ENCODE measurements around the gene FHL2.

The FHL2 gene

DNA sequence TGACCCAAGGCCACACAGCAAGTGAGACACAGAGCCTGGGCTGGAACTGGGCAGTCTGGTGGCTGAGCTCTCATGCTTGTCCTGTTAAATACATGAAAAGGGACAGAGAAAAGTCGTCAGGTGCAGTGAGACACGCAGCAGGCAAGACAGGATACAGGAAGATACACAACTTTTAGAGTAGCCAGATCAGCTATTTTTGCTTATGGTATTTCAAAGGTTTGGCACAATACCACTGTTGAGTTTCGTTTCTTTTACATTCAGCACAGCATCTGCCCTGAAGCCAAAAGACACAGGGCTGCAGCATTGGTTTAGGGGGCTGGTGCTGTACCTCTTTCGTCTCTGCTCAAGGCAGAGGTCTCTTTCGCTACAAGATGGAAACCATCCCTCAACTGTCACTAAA, 14.0 kb downstream of the FHL2 start:
- TF ChIP-seq FOXP2 (optimal IDR thresholded peaks at IDR 0.05; ENCODE audit: borderline replicate concordance, extremely low read depth, extremely low read length, insufficient read depth) (no peak), SIN3A (IDR thresholded peaks at IDR 0.05; ENCODE audit: borderline replicate concordance, insufficient read depth, low read length) (no peak), POLR2AphosphoS5 (IDR thresholded peaks at IDR 0.05; ENCODE audit: low read depth, low read length) (no peak), TAF1 (IDR thresholded peaks at IDR 0.05; ENCODE audit: borderline replicate concordance, insufficient read depth, low read length) (no peak)
- TF ChIP-seq, protein P1, sequence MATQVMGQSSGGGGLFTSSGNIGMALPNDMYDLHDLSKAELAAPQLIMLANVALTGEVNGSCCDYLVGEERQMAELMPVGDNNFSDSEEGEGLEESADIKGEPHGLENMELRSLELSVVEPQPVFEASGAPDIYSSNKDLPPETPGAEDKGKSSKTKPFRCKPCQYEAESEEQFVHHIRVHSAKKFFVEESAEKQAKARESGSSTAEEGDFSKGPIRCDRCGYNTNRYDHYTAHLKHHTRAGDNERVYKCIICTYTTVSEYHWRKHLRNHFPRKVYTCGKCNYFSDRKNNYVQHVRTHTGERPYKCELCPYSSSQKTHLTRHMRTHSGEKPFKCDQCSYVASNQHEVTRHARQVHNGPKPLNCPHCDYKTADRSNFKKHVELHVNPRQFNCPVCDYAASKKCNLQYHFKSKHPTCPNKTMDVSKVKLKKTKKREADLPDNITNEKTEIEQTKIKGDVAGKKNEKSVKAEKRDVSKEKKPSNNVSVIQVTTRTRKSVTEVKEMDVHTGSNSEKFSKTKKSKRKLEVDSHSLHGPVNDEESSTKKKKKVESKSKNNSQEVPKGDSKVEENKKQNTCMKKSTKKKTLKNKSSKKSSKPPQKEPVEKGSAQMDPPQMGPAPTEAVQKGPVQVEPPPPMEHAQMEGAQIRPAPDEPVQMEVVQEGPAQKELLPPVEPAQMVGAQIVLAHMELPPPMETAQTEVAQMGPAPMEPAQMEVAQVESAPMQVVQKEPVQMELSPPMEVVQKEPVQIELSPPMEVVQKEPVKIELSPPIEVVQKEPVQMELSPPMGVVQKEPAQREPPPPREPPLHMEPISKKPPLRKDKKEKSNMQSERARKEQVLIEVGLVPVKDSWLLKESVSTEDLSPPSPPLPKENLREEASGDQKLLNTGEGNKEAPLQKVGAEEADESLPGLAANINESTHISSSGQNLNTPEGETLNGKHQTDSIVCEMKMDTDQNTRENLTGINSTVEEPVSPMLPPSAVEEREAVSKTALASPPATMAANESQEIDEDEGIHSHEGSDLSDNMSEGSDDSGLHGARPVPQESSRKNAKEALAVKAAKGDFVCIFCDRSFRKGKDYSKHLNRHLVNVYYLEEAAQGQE (IDR thresholded peaks at IDR 0.05; ENCODE audit: insufficient read depth in 1 of 2, low read depth in 2 of 2, low read length in 2 of 2) = no peak

DNA sequence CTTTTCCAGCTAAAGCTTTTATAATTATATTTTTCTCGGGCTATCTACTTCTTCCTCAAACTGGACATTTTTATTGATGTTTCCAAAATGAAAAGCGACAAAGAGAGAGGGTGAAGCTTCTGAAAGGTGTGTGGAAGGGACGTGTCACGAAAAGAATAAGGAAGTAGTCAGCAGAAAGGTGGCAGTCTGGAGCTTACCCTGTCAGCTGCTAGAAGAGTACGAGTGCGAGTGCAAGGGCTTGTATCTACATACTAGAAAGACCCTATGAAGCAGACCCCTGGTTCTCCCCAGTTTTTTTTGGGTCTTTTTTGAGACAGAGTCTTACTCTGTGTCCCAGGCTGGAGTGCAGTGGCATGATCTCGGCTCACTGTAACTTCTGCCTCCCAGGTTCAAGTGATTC, 14.6 kb downstream of the FHL2 start:
- TF ChIP-seq SIN3A (IDR thresholded peaks at IDR 0.05; ENCODE audit: borderline replicate concordance, insufficient read depth, low read length) (no peak), TAF1 (IDR thresholded peaks at IDR 0.05; ENCODE audit: borderline replicate concordance, insufficient read depth, low read length) (no peak), FOXP2 (optimal IDR thresholded peaks at IDR 0.05; ENCODE audit: borderline replicate concordance, extremely low read depth, extremely low read length, insufficient read depth) (no peak), POLR2AphosphoS5 (IDR thresholded peaks at IDR 0.05; ENCODE audit: low read depth, low read length) (no peak)
- TF ChIP-seq, protein P1 (IDR thresholded peaks at IDR 0.05; ENCODE audit: insufficient read depth in 1 of 2, low read depth in 2 of 2, low read length in 2 of 2) = no peak

DNA sequence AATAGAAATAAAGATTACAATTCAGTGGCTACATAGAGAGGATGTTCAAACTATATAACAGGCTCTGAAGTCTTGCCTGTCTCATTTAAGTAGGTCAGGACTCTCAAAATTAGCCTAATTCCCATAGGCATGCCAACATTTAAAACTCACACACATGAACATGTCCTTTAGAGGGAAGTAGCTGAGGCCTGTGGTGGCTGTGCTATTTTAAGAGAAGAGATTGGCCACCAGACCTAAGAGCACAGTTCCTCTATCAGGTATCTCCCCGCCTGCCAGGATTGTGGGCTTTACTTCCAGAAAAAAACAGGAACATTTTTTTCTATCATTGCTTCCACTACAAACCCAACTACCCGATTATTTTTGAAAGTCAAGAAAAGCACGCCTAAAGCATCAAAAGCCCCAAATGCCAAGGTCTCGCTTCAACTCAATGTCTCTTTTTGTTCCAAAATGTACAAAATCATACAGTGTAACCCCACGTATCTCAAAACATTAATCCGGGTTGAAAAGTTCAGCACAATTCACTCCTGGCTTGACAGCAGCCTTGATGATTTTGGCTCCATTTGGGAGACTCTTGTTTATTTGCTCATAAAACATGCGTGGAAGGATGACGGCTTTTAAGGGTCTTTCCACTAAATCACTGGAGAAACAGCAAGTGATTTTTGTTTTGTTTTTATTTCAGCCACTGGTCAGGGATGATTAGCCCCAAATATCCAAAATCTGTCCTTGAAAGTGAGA, 15.3 kb downstream of the FHL2 start:
- TF ChIP-seq FOXP2 (optimal IDR thresholded peaks at IDR 0.05; ENCODE audit: borderline replicate concordance, extremely low read depth, extremely low read length, insufficient read depth) = no peak
- no peak for TF ChIP-seq TAF1 (IDR thresholded peaks at IDR 0.05; ENCODE audit: borderline replicate concordance, insufficient read depth, low read length)
- no peak for TF ChIP-seq SIN3A (IDR thresholded peaks at IDR 0.05; ENCODE audit: borderline replicate concordance, insufficient read depth, low read length)
- no peak for TF ChIP-seq POLR2AphosphoS5 (IDR thresholded peaks at IDR 0.05; ENCODE audit: low read depth, low read length)
- TF ChIP-seq, protein P1 (IDR thresholded peaks at IDR 0.05; ENCODE audit: insufficient read depth in 1 of 2, low read depth in 2 of 2, low read length in 2 of 2) = no peak

DNA sequence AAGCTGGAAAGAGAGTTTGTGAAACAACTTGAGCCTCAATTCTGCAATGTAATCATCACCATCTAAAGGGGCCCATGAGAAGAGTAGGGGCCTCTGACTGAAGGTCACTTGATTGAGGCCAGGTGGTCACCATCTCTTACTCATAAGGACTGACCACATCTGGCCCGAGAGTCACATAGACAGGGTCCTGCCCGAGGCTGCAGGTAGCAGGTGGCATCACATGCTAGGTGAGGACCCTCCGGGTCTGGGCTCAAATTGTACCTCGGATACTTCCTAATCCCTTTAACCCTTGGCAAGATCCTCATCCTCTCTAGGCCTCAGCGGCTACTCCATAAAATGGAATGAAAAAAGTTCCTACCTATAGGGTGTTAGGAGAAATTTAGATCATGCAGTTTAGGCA, 16.7 kb downstream of the FHL2 start:
- TF ChIP-seq SIN3A (IDR thresholded peaks at IDR 0.05; ENCODE audit: borderline replicate concordance, insufficient read depth, low read length) = no peak
- no peak for TF ChIP-seq TAF1 (IDR thresholded peaks at IDR 0.05; ENCODE audit: borderline replicate concordance, insufficient read depth, low read length)
- TF ChIP-seq POLR2AphosphoS5 (IDR thresholded peaks at IDR 0.05; ENCODE audit: low read depth, low read length) = no peak
- no peak for TF ChIP-seq FOXP2 (optimal IDR thresholded peaks at IDR 0.05; ENCODE audit: borderline replicate concordance, extremely low read depth, extremely low read length, insufficient read depth)
- TF ChIP-seq, protein P1 (IDR thresholded peaks at IDR 0.05; ENCODE audit: insufficient read depth in 1 of 2, low read depth in 2 of 2, low read length in 2 of 2) = no peak

All from PFSK-1 (cell line).